ENCODE data around the gene ABCB1.
"Not testable (repeated sequence)": the region's sequence is repeated elsewhere in the genome, so short reads cannot be mapped to it uniquely, and the experiment has no call there.

ABCB1 gene

DNA sequence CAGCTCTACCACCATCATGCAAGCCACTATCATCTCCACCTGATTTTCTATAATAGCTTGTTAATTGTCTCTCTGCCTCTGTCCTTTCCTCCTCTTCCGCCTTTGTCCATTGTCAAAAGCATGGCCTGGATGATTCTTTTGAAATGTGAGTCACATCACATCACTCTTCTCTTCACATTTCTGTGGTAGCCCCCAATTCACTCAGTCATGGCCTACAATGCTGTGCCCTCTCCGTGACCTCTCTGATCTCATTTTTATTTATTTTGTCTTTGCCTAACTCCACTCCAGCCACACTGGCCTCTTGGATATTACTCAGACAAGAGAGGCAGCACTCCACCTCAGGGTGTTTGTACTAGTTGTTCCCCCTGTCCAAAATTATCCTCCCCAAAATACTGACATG lies 120.3 kb downstream of the ABCB1 start:
- H3K9me3 ChIP-seq (ENCODE audit: insufficient read depth, low read depth, low read length), result no peaks in the 10 kb centered on the region
- peaks cover 23% of the 10 kb centered on the region for H3K27me3 ChIP-seq (ENCODE audit: insufficient read depth, low read length)
- no peak overlapping the region for H3K27ac ChIP-seq (ENCODE audit: low read length)
- no peaks in the 10 kb centered on the region for H3K4me1 ChIP-seq (ENCODE audit: insufficient read depth, low read length)
- H3K36me3 ChIP-seq (ENCODE audit: insufficient read depth, low read depth, low read length), result no peaks in the 10 kb centered on the region
- H3K9ac ChIP-seq (ENCODE audit: low read depth, low read length), result no peak overlapping the region
- H3K4me3 ChIP-seq (ENCODE audit: low read length), result no peak overlapping the region

DNA sequence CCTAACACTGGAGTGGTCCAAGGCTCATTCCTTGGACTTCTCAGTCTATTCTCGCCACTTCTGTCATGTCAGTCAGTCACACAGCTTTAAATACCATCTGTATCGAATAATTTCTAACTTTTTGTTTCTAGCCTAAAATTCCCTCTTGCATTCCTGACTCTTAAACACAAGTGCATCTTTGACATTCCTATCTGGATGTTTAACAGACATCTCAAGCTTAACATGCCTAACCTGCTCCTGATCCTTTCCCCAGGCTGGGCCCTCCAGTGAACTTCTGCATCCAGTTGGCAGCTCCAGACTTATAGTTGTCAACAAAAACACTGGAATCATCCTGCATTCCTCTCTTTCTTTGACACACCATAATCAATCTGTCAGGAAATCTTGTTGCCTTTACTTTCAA lies 120.7 kb downstream of the ABCB1 start:
- H3K4me1 ChIP-seq (ENCODE audit: insufficient read depth, low read length), result 0 out of 2 replicates have a peak, but pooled peaks cover 1% of the 10 kb centered on the region
- H3K27me3 ChIP-seq (ENCODE audit: insufficient read depth, low read length), result peaks cover 27% of the 10 kb centered on the region
- H3K9ac ChIP-seq (ENCODE audit: low read depth, low read length), result no peak overlapping the region
- H3K36me3 ChIP-seq (ENCODE audit: insufficient read depth, low read depth, low read length), result no peaks in the 10 kb centered on the region
- no peak overlapping the region for H3K4me3 ChIP-seq (ENCODE audit: low read length)
- no peak overlapping the region for H3K27ac ChIP-seq (ENCODE audit: low read length)
- H3K9me3 ChIP-seq (ENCODE audit: insufficient read depth, low read depth, low read length), result no peaks in the 10 kb centered on the region

DNA sequence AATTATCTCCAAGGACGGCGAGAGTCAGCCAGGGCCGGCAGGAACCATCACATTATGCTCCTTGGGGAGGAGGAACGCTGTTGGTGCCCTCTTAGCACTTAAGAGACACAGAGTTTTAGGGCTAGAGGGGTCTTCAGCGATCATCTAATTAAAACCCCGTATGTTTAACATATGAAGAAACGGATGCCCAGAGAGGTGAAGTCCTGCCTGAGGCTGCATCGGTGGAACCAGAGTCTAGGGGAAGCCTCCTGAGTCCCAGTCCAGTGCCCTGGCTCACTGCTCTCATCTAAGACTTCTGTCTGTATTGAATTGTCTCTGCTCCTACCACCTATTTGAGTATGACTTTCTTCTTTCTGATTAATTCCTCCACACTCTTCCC lies 124.5 kb downstream of the ABCB1 start:
- H3K4me1 ChIP-seq (ENCODE audit: insufficient read depth, low read length), result 0 out of 2 replicates have a peak, but pooled peaks cover 4% of the 10 kb centered on the region
- no peaks in the 10 kb centered on the region for H3K9me3 ChIP-seq (ENCODE audit: insufficient read depth, low read depth, low read length)
- H3K4me3 ChIP-seq (ENCODE audit: low read length), result peak overlapping the region; percentile 57; the same call in 1 of the 2 replicates
- no peaks in the 10 kb centered on the region for H3K36me3 ChIP-seq (ENCODE audit: insufficient read depth, low read depth, low read length)
- H3K27me3 ChIP-seq (ENCODE audit: insufficient read depth, low read length), result peaks cover 47% of the 10 kb centered on the region
- no peak overlapping the region for H3K27ac ChIP-seq (ENCODE audit: low read length)
- H3K9ac ChIP-seq (ENCODE audit: low read depth, low read length), result no peak overlapping the region

DNA sequence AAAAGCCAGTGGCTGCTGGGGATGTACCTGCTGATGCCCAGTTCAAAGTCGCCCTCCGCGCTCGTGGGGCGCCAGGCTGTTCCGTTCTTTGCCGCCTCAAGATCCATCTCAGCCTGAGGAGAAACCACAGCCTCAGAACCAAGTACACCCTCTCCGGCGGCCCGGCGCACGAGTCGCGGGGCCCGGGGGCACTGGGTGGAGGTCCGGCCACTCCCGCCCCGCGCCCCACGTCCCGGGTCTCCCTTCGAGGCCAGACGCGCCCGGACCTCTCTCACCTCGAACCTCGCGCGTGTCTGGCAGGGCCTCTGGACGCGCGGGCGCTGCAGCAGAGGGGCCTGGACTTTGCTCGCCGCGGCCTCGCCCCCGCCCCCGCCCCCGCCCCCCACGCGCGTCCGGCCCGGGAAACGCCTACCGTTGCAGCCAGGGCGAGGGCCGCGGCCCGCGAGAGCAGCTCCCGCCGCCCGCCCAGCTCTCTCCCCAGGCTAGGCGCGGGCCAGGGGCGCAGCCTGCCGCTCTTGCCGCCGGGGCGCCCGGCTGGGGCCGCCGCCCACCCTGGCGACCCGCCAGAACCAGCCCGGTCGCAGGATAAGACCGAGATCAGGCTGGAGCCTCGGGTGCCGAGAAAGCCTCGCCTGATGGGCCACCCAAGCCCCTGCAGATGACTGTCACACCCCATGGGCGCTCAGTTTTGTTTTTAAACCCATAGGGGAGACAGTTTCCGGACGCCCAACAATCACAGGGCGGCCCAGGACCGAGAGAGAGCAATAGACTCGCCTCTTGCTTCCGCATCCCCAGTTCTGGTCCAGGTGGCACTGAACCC lies 125.1 kb downstream of the ABCB1 start, which contains the start of gene ABCB4:
Gene ABCB4, minus strand, starts transcription at position 322 of the 820 bp plus-strand sequence. Its CDS starts 215 bp downstream, at position 107.
- 0 out of 2 replicates have a peak, but pooled peaks cover 4% of the 10 kb centered on the region for H3K4me1 ChIP-seq (ENCODE audit: insufficient read depth, low read length)
- no peak within 1 kb of the TSS for H3K9ac ChIP-seq (ENCODE audit: low read depth, low read length)
- H3K27ac ChIP-seq (ENCODE audit: low read length), result no peak within 1 kb of the TSS
- H3K27me3 ChIP-seq (ENCODE audit: insufficient read depth, low read length), result peaks cover 47% of the 10 kb centered on the region
- no peaks in the 10 kb centered on the region for H3K36me3 ChIP-seq (ENCODE audit: insufficient read depth, low read depth, low read length)
- H3K9me3 ChIP-seq (ENCODE audit: insufficient read depth, low read depth, low read length), result no peaks in the 10 kb centered on the region
- peak within 1 kb of the TSS; percentile 71 for H3K4me3 ChIP-seq (ENCODE audit: low read length)

DNA sequence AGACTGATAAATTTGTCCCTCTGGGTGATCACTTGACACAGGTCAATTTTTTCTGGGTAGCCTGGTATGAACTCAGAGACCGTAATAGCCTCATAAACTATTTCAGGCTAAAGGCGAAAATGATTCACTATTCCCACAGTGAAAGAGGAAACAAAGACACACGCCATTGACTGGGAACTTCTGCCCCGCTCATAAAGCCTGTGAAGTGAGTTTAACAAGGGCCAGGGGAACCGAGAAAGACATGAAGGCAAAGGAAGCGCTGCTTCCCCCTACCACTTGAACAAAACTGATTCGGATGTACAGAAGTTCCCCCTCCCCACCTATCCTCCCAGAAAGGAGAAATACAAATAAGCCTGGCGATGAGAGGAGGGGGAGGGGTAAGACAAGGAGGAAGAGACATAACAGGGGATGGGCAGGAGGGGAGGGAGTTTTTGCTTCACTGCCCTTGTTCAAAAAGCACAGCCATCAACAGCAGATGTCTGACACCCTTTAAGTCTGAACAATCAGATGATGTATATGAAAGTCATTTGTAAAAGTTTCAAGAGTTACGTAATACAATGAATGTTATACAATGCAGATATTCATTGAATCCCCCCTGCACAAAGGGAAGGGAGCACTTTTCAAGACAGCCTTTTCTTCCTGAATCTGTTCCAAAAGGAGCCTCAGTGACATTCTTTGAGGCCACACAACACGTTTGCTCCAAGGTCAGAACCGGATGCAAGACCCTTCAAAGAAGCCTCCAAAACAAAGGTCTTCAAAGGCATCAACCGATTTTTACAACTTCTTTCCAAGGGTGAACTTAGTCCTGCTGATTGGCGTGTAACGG lies 125.9 kb downstream of the ABCB1 start:
- no peak overlapping the region for H3K27ac ChIP-seq (ENCODE audit: low read length)
- 0 out of 2 replicates have a peak, but pooled peaks cover 4% of the 10 kb centered on the region for H3K4me1 ChIP-seq (ENCODE audit: insufficient read depth, low read length)
- no peak overlapping the region for H3K9ac ChIP-seq (ENCODE audit: low read depth, low read length)
- peaks cover 47% of the 10 kb centered on the region for H3K27me3 ChIP-seq (ENCODE audit: insufficient read depth, low read length)
- H3K36me3 ChIP-seq (ENCODE audit: insufficient read depth, low read depth, low read length), result no peaks in the 10 kb centered on the region
- H3K9me3 ChIP-seq (ENCODE audit: insufficient read depth, low read depth, low read length), result no peaks in the 10 kb centered on the region
- peak overlapping the region; percentile 71 for H3K4me3 ChIP-seq (ENCODE audit: low read length)

DNA sequence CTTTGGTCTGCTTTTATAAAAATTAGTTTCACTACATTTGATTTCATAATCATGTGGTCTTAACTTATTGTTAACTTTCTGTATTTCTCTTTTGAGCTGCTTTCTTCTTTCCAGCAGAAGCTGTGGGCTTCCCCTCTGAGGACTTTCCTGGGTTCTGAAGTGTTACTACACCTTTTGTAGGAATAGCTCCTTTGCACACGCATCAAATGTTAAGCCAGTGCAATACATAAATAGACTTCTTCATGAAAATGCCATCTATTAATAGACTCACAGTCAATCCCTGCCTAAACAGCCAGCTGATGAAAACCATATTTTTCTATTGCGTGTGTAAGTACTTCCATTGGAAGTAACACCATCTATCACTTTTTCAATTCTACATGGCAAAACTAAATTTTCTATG lies 126.7 kb downstream of the ABCB1 start:
- H3K27ac ChIP-seq (ENCODE audit: low read length), result no peak overlapping the region
- no peak overlapping the region for H3K9ac ChIP-seq (ENCODE audit: low read depth, low read length)
- H3K27me3 ChIP-seq (ENCODE audit: insufficient read depth, low read length), result peaks cover 47% of the 10 kb centered on the region
- no peak overlapping the region for H3K4me3 ChIP-seq (ENCODE audit: low read length)
- H3K36me3 ChIP-seq (ENCODE audit: insufficient read depth, low read depth, low read length), result no peaks in the 10 kb centered on the region
- H3K9me3 ChIP-seq (ENCODE audit: insufficient read depth, low read depth, low read length), result no peaks in the 10 kb centered on the region
- 0 out of 2 replicates have a peak, but pooled peaks cover 4% of the 10 kb centered on the region for H3K4me1 ChIP-seq (ENCODE audit: insufficient read depth, low read length)

DNA sequence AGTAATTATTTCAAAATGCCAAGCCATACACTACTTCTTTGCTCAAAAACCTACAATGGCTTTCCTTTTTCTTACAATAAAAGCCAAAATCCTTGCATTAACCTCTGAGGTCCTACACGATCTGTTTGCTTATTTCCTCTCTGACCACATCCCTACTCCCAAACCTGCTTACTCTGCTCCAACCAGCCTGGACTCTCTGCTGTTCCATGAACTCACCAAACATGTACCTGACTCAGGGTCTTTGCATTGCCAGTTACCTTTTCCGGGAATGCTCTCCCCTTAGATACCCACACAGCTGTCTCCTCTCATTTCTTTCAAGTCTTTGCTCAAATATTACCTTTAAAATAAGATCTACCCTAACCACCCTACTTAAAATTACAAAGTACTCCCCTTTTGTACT lies 127.5 kb downstream of the ABCB1 start:
- Histone ChIP-seq H3K27me3 (ENCODE audit: insufficient read depth, low read length) (peaks cover 47% of the 10 kb centered on the region), H3K9ac (ENCODE audit: low read depth, low read length) (no peak overlapping the region)

DNA sequence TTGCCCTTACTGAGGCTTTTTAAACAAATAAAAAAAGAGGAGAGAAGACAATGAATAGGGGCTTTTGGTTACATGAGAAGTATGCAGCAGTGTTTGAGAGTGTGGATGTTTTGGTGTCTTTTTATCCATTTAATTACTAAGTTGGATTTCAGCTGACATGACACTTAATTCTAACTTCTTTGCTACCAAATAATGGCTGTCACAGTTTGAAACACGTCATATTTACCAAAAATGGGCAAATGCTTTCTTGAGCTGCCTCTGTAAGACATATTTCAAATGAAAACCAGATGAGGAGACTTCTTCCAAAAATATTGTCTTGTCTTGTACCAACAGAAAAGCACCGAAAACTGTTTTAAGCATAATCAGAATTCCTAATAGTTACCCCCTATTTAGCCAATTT lies 129.2 kb downstream of the ABCB1 start:
- Histone ChIP-seq H3K9me3 (ENCODE audit: insufficient read depth, low read depth, low read length) (no peaks in the 10 kb centered on the region), H3K27me3 (ENCODE audit: insufficient read depth, low read length) (peaks cover 34% of the 10 kb centered on the region), H3K4me3 (ENCODE audit: low read length) (no peak overlapping the region), H3K36me3 (ENCODE audit: insufficient read depth, low read depth, low read length) (no peaks in the 10 kb centered on the region), H3K9ac (ENCODE audit: low read depth, low read length) (no peak overlapping the region), H3K27ac (ENCODE audit: low read length) (no peak overlapping the region), H3K4me1 (ENCODE audit: insufficient read depth, low read length) (0 out of 2 replicates have a peak, but pooled peaks cover 4% of the 10 kb centered on the region)

More for the DNA sequence above, 127.5 kb downstream of the ABCB1 start:
- Histone ChIP-seq H3K27ac (ENCODE audit: low read length) (no peak overlapping the region), H3K9me3 (ENCODE audit: insufficient read depth, low read depth, low read length) (no peaks in the 10 kb centered on the region), H3K4me1 (ENCODE audit: insufficient read depth, low read length) (0 out of 2 replicates have a peak, but pooled peaks cover 4% of the 10 kb centered on the region), H3K36me3 (ENCODE audit: insufficient read depth, low read depth, low read length) (no peaks in the 10 kb centered on the region), H3K4me3 (ENCODE audit: low read length) (no peak overlapping the region)

DNA sequence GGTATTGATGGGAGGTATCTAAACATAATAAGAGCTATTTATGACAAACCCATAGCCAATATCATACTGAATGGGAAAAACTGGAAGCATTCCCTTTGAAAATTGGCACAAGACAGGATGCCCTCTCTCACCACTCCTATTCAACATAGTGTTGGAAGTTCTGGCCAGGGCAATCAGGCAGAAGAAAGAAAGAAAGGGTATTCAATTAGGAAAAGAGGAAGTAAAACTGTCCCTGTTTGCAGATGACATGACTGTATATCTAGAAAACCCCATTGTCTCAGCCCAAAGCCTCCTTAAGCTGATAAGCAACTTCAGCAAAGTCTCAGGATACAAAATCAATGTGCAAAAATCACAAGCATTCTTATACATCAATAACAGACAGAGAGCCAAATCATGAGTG lies 131.5 kb downstream of the ABCB1 start:
- H3K9ac ChIP-seq (ENCODE audit: low read depth, low read length); H3K36me3 ChIP-seq (ENCODE audit: insufficient read depth, low read depth, low read length); H3K27ac ChIP-seq (ENCODE audit: low read length); H3K9me3 ChIP-seq (ENCODE audit: insufficient read depth, low read depth, low read length); H3K4me1 ChIP-seq (ENCODE audit: insufficient read depth, low read length); H3K4me3 ChIP-seq (ENCODE audit: low read length): not testable (repeated sequence)
- H3K27me3 ChIP-seq (ENCODE audit: insufficient read depth, low read length), result peaks cover 13% of the 10 kb centered on the region; the same call in 1 of the 2 replicates

DNA sequence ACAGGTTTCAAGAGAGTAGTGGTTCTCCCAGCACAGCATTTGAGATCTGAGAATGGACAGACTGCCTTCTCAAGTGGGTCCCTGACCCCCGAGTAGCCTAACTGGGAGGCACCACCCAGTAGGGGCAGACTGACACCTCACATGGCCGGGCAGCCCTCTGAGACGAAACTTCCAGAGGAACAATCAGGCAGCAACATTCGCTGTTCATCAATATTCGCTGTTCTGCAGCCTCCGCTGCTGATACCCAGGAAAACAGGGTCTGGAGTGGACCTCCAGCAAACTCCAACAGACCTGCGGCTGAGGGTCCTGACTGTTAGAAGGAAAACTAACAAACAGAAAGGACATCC lies 135.2 kb downstream of the ABCB1 start:
- H3K9ac ChIP-seq (ENCODE audit: low read depth, low read length); H3K9me3 ChIP-seq (ENCODE audit: insufficient read depth, low read depth, low read length); H3K27ac ChIP-seq (ENCODE audit: low read length); H3K36me3 ChIP-seq (ENCODE audit: insufficient read depth, low read depth, low read length); H3K27me3 ChIP-seq (ENCODE audit: insufficient read depth, low read length): not testable (repeated sequence)
- H3K4me1 ChIP-seq (ENCODE audit: insufficient read depth, low read length), result peaks cover 10% of the 10 kb centered on the region; the same call in 1 of the 2 replicates
- H3K4me3 ChIP-seq (ENCODE audit: low read length), result 0 out of 2 replicates have a peak overlapping the region, but pooled peaks have one; percentile 52

DNA sequence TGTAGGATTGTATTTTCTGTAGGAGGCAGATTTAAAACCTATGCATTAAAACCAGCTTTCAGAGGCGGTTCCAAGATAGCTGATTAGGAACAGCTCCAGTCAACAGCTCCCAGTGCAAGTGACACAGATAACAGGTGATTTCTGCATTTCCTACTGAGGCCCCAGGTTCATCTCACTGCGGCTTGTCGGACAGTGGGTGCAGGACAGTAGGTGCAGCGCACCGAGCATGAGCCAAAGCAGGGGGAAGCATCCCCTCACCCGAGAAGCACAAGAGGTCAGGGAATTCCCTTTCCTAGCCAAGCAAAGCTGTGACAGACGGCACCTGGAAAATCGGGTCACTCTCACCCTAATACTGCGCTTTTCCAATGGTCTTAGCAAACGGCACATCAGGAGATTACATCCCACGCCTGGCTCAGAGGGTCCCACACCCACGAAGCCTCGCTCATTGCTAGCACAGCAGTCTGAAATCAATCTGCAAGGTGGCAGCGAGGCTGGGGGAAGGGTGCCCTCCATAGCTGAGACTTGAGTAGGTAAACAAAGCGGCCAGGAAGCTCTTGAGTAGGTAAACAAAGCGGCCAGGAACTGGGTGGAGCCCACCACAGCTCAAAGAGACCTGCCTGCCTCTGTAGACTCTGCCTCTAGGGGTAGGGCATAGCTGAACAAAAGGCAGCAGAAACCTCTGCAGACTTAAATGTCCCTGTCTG lies 135.7 kb downstream of the ABCB1 start:
- H3K9ac ChIP-seq (ENCODE audit: low read depth, low read length), result peak overlapping the region; percentile 41; the same call in 1 of the 2 replicates
- peak overlapping the region; percentile 52; the same call in 1 of the 2 replicates for H3K4me3 ChIP-seq (ENCODE audit: low read length)
- H3K9me3 ChIP-seq (ENCODE audit: insufficient read depth, low read depth, low read length); H3K27me3 ChIP-seq (ENCODE audit: insufficient read depth, low read length); H3K36me3 ChIP-seq (ENCODE audit: insufficient read depth, low read depth, low read length); H3K27ac ChIP-seq (ENCODE audit: low read length): not testable (repeated sequence)
- peaks cover 10% of the 10 kb centered on the region; the same call in 1 of the 2 replicates for H3K4me1 ChIP-seq (ENCODE audit: insufficient read depth, low read length)
